Right lobe of liver (tissue), 4 donors: ENCODE results near the gene SIKE1.

Experiments used
- POLR2A ChIP-seq: fragments of 450-650 bp; IDR thresholded peaks from one replicate; pipeline ENCODE4 v1.6.1; 2017; ENCODE audit warnings: antibody characterized with exemption, mild to moderate bottlenecking
- TF ChIP-seq, protein P1 (sequence below), 4 donors: fragments of 200-600 bp in 3 of 4; fragments of 450-650 bp in 1 of 4; IDR thresholded peaks; one replicate each; pipeline versions ENCODE4 v1.5.1 to v1.8.0; 2016 to 2022; ENCODE audit warnings: antibody characterized with exemption in 4 of 4, mild to moderate bottlenecking in 2 of 4
- donor health status: DM: no; HTN: no; CAD: no.
- donor health status: DM: no; HTN: no; CAD: no.
- donor health status: DM: no; HTN: yes; CAD: no.

DNA sequence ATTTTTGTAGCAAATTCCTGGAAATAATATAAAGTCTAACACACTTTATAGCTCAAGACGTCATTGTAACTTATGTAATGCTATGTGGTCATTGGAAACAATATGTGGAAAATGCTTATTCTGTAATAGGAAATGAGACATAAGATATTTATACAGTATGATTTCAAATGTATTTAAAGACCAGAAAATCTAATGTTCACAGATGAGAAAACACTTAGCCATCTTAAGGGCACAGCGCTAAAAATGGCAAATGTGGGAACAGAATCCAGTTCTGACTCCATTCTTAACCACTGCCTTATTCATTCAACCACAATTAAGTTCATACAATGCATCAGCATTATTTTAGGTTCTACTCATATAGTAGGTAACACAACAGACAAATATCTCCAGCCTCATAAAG, 35.2 kb downstream of the SIKE1 start:
- no peak for TF ChIP-seq POLR2A
- TF ChIP-seq, protein P1, sequence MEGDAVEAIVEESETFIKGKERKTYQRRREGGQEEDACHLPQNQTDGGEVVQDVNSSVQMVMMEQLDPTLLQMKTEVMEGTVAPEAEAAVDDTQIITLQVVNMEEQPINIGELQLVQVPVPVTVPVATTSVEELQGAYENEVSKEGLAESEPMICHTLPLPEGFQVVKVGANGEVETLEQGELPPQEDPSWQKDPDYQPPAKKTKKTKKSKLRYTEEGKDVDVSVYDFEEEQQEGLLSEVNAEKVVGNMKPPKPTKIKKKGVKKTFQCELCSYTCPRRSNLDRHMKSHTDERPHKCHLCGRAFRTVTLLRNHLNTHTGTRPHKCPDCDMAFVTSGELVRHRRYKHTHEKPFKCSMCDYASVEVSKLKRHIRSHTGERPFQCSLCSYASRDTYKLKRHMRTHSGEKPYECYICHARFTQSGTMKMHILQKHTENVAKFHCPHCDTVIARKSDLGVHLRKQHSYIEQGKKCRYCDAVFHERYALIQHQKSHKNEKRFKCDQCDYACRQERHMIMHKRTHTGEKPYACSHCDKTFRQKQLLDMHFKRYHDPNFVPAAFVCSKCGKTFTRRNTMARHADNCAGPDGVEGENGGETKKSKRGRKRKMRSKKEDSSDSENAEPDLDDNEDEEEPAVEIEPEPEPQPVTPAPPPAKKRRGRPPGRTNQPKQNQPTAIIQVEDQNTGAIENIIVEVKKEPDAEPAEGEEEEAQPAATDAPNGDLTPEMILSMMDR (IDR thresholded peaks at IDR 0.05): no peak
